CD14-positive monocyte (primary cell): ENCODE measurements around the gene PADI6. TPM values are rescaled to one million over a fixed set of nuclear protein-coding genes. Genes with fewer than 3 reads are reported as not detected.
A peak's percentile ranks its signal among the peaks of the same experiment; 100 is the strongest.

ENCODE experiments used
- DNase-seq, 3 donors: peaks; one replicate each; pipeline ENCODE4 v3.0.0-alpha.2; 2011 to 2022
- H2AFZ ChIP-seq: 2 replicates; pipeline ENCODE4 v1.6.0; 2012; ENCODE audit warnings: mild to moderate bottlenecking, low read depth, low read length, inconsistent platforms; ENCODE audit not compliant: insufficient read depth, poor library complexity, severe bottlenecking
- H3K27ac ChIP-seq, 2 donors: 1 replicate in 1 of 2; 2 replicates in 1 of 2; pipeline ENCODE4 v1.5.1; 2012 to 2013; ENCODE audit warnings: low read length in 2 of 2, control low read depth in 1 of 2, inconsistent platforms in 1 of 2, low read depth in 1 of 2, mild to moderate bottlenecking in 1 of 2
- H3K27me3 ChIP-seq, 2 donors: one replicate each; pipeline versions ENCODE4 v1.6.0 to v1.6.1; 2011 to 2013; ENCODE audit warnings: low read length in 2 of 2; ENCODE audit not compliant: control insufficient read depth in 2 of 2, insufficient read depth in 2 of 2
- H3K36me3 ChIP-seq, 2 donors: replicated peaks in 1 of 2; 1 replicate in 1 of 2; 2 replicates in 1 of 2; pipeline versions ENCODE4 v1.5.1 to v1.6.1; 2012 to 2013; ENCODE audit warnings: low read length in 2 of 2, control low read depth in 1 of 2, inconsistent platforms in 1 of 2, mild to moderate bottlenecking in 1 of 2; ENCODE audit not compliant: insufficient read depth in 2 of 2, control insufficient read depth in 1 of 2
- H3K4me1 ChIP-seq, 2 donors: 1 replicate in 1 of 2; 2 replicates in 1 of 2; pipeline versions ENCODE4 v1.5.1 to v1.6.1; 2012 to 2013; ENCODE audit warnings: low read length in 2 of 2, control low read depth in 1 of 2, inconsistent platforms in 1 of 2, mild to moderate bottlenecking in 1 of 2, moderate library complexity in 1 of 2; ENCODE audit not compliant: insufficient read depth in 2 of 2, control insufficient read depth in 1 of 2
- H3K4me2 ChIP-seq: replicated peaks from 2 replicates; pipeline ENCODE3; 2012; ENCODE audit warnings: low read length, moderate library complexity, mild to moderate bottlenecking; ENCODE audit not compliant: poor library complexity, severe bottlenecking; ENCODE audit errors: extremely low read depth
- H3K4me3 ChIP-seq, 3 experiments: fragments of 200-600 bp in 1 of 3; sonication (generic) in 1 of 3; replicated peaks in 1 of 3; 1 replicate in 2 of 3; 2 replicates in 1 of 3; pipeline ENCODE4 v1.5.1; 2011 to 2013; ENCODE audit warnings: low read length in 3 of 3, mild to moderate bottlenecking in 3 of 3, control low read depth in 2 of 3, low read depth in 2 of 3, inconsistent platforms in 1 of 3, moderate library complexity in 1 of 3
- H3K79me2 ChIP-seq: 2 replicates; pipeline ENCODE4 v1.6.0; 2012; ENCODE audit warnings: mild to moderate bottlenecking, control low read depth, inconsistent platforms, low read length, moderate library complexity; ENCODE audit not compliant: insufficient read depth
- H3K9ac ChIP-seq: 2 replicates; pipeline ENCODE4 v1.6.0; 2017; ENCODE audit warnings: low read length, mild to moderate bottlenecking; ENCODE audit not compliant: insufficient read depth, poor library complexity, severe bottlenecking
- H3K9me3 ChIP-seq, 2 donors: replicated peaks in 1 of 2; 1 replicate in 1 of 2; 2 replicates in 1 of 2; pipeline versions ENCODE4 v1.5.1 to v1.6.1; 2012 to 2013; ENCODE audit warnings: low read length in 2 of 2, control low read depth in 1 of 2; ENCODE audit not compliant: control insufficient read depth in 1 of 2, insufficient read depth in 1 of 2
- H4K20me1 ChIP-seq: 2 replicates; pipeline ENCODE4 v1.6.0; 2012; ENCODE audit warnings: mild to moderate bottlenecking, low read length, control low read depth, moderate library complexity; ENCODE audit not compliant: insufficient read depth
- H3K27ac Mint-ChIP-seq, 7 donors: one replicate each; pipeline ENCODE4 v1.8.0; 2020; ENCODE audit warnings: mild to moderate bottlenecking in 7 of 7, mixed read lengths in 7 of 7, moderate library complexity in 6 of 7, inconsistent platforms in 2 of 7
- H3K27me3 Mint-ChIP-seq, 3 donors: one replicate each; pipeline ENCODE4 v1.8.0; 2021 to 2022; ENCODE audit warnings: low read depth in 3 of 3, mild to moderate bottlenecking in 3 of 3, mixed read lengths in 3 of 3, moderate library complexity in 3 of 3, inconsistent platforms in 1 of 3
- H3K36me3 Mint-ChIP-seq, 2 donors: one replicate each; pipeline ENCODE4 v1.8.0; 2020; ENCODE audit warnings: mixed read lengths in 2 of 2, inconsistent platforms in 1 of 2, mild to moderate bottlenecking in 1 of 2
- H3K4me1 Mint-ChIP-seq: one replicate; pipeline ENCODE4 v1.8.0; 2020; ENCODE audit warnings: mild to moderate bottlenecking, mixed read lengths
- H3K4me3 Mint-ChIP-seq, 2 donors: one replicate each; pipeline ENCODE4 v1.8.0; 2020; ENCODE audit warnings: mild to moderate bottlenecking in 2 of 2, mixed read lengths in 2 of 2, moderate library complexity in 1 of 2
- H3K9me3 Mint-ChIP-seq, 7 donors: one replicate each; pipeline ENCODE4 v1.8.0; 2020 to 2022; ENCODE audit warnings: mixed read lengths in 7 of 7, mild to moderate bottlenecking in 6 of 7, moderate library complexity in 6 of 7, inconsistent platforms in 2 of 7
- CTCF ChIP-seq: fragments of 200-600 bp; IDR thresholded peaks from one replicate; pipeline ENCODE4 v1.8.0; 2022; ENCODE audit warnings: antibody characterized with exemption, mild to moderate bottlenecking
- WGBS: methylation state at CpG from one replicate; pipeline ENCODE4 v1.1.5; 2013; ENCODE audit warnings: missing lambda C conversion rate; ENCODE audit not compliant: insufficient coverage; 5-methylcytosine and 5-hydroxymethylcytosine counted together
- intact Hi-C, 2 donors: fragments of 100-400 bp; cut with micrococcal nuclease; formaldehyde crosslinking; loops; one replicate each; pipeline versions ENCODE4 v1.15.0 to v1.15.1; 2023
- polyA plus RNA-seq, 3 donors: library from polyadenylated mRNA; depleted of rRNA in 1 of 3; unstranded in 2 of 3; stranded (reverse) in 1 of 3; fragments of 300-500 nt in 2 of 3; fragments of >200 nt in 1 of 3; fragmentation: Illumina TruSeq in 2 of 3; gene quantifications; 1 replicate in 2 of 3; 2 replicates in 1 of 3; pipeline ENCODE4 v1.2.3, GENCODE V29; 2012 to 2021

The PADI6 gene
- polyA plus RNA-seq, 3 donors, result 0.66 to 0.83 (median 0.78) TPM

- 57% methylated on average over 12 of the region's 13 CpGs for WGBS
- H3K36me3 Mint-ChIP-seq, result peaks cover 18 to 34% of the 10 kb centered on the region in 2 donors
- peak overlapping the region; percentile 58 to 96 (median 80) for H3K27ac Mint-ChIP-seq
- Histone ChIP-seq H3K4me1 (peaks cover 69 to 85% of the 10 kb centered on the region in 2 donors), H3K4me2 (peak overlapping the region; percentile 94), H3K4me3 (peak overlapping the region; percentile 55 to 86 (median 86)), H3K27me3 (peaks cover 0 to 9% of the 10 kb centered on the region in 2 donors), H3K9me3 (no peaks in the 10 kb centered on the region), H2AFZ (no peak overlapping the region), H3K27ac (peak overlapping the region in 1 of 2 donors; percentile 57), H4K20me1 (peaks cover 54% of the 10 kb centered on the region), H3K36me3 (peaks cover 13 to 25% of the 10 kb centered on the region in 2 donors), H3K9ac (peak overlapping the region; percentile 56), H3K79me2 (peaks cover 69% of the 10 kb centered on the region)
- H3K4me3 Mint-ChIP-seq, result peak overlapping the region; percentile 75 to 82
- DNase-seq, result no peak
- peaks cover 73% of the 10 kb centered on the region for H3K4me1 Mint-ChIP-seq
- H3K27me3 Mint-ChIP-seq, result peaks cover 3 to 15% (median 6%) of the 10 kb centered on the region in 3 donors
- intact Hi-C loops, result loop anchor here (10.0 kb wide), 1 partner anchor 198 kb away; no protein-coding TSS in a partner anchor
- no peak for TF ChIP-seq CTCF
- peaks cover 0 to 2% (median 0%) of the 10 kb centered on the region in 7 donors for H3K9me3 Mint-ChIP-seq
These were observed 64.6 kb downstream of the PADI6 start for GRCh38 chr1:17436380-17437174.

- peaks cover 71% of the 10 kb centered on the region for H3K4me1 Mint-ChIP-seq
- Histone ChIP-seq H3K79me2 (peaks cover 66% of the 10 kb centered on the region), H3K4me1 (peaks cover 67 to 82% of the 10 kb centered on the region in 2 donors), H3K9ac (peak overlapping the region; percentile 56), H3K36me3 (peaks cover 13 to 25% of the 10 kb centered on the region in 2 donors), H3K4me3 (peak overlapping the region; percentile 55 to 86 (median 86)), H4K20me1 (peaks cover 51% of the 10 kb centered on the region), H2AFZ (no peak overlapping the region), H3K9me3 (no peaks in the 10 kb centered on the region), H3K4me2 (peak overlapping the region; percentile 94), H3K27ac (peak overlapping the region in 1 of 2 donors; percentile 57), H3K27me3 (peaks cover 0 to 9% of the 10 kb centered on the region in 2 donors)
- H3K9me3 Mint-ChIP-seq, result peaks cover 0 to 2% (median 0%) of the 10 kb centered on the region in 7 donors
- peak overlapping the region; percentile 58 to 96 (median 80) for H3K27ac Mint-ChIP-seq
- H3K36me3 Mint-ChIP-seq, result peaks cover 18 to 34% of the 10 kb centered on the region in 2 donors
- peak overlapping the region; percentile 75 to 82 for H3K4me3 Mint-ChIP-seq
- TF ChIP-seq CTCF, result no peak
- 2% methylated on average over 6 of the region's 9 CpGs for WGBS
- intact Hi-C loops, result loop anchor here (10.0 kb wide), 1 partner anchor 198 kb away; no protein-coding TSS in a partner anchor
- H3K27me3 Mint-ChIP-seq, result peaks cover 6 to 15% (median 6%) of the 10 kb centered on the region in 3 donors
- no peak for DNase-seq
These were observed 65.2 kb downstream of the PADI6 start for GRCh38 chr1:17437260-17437579.
